Activated CD4-positive, alpha-beta T cell treated with anti-CD3 and anti-CD28 coated beads, Interleukin-2, amount 50 U/mL, for 16 hours (primary cell): ENCODE results near the gene SHISA7.

ENCODE experiments used
- DNase-seq: peaks from one replicate; pipeline ENCODE4 v3.0.0-alpha.2; 2020

The SHISA7 gene

GRCh38 chr19:55385724-55386492 is 57.2 kb downstream of the SHISA7 start, which contains the start of gene RPL28:
Gene RPL28 (plus strand): TSS chr19:55385932. CDS start chr19:55386358, 426 bp downstream.
- DNase-seq = peak; percentile 99

- DNase-seq = peak; percentile 98
Observed at GRCh38 chr19:55384920-55385723, 58.0 kb downstream of the SHISA7 start.

- peak; percentile 46 for DNase-seq
Observed at GRCh38 chr19:55384131-55384919, 58.8 kb downstream of the SHISA7 start, which contains the start of gene TMEM238. Gene TMEM238 (minus strand): TSS chr19:55384292. CDS start chr19:55384259, 33 bp downstream.

GRCh38 chr19:55383279-55384130 is 59.6 kb downstream of the SHISA7 start:
- DNase-seq = peak; percentile 62

- DNase-seq = no peak
Observed at GRCh38 chr19:55382522-55383054, 60.5 kb downstream of the SHISA7 start.

- no peak for DNase-seq
Observed at GRCh38 chr19:55382013-55382412, 61.1 kb downstream of the SHISA7 start.

GRCh38 chr19:55379174-55379573 is 63.9 kb downstream of the SHISA7 start:
- DNase-seq = no peak
